ENCODE measurements around the gene WRAP73.
A peak's percentile ranks its signal among the peaks of the same experiment; 100 is the strongest.

The WRAP73 gene

DNA sequence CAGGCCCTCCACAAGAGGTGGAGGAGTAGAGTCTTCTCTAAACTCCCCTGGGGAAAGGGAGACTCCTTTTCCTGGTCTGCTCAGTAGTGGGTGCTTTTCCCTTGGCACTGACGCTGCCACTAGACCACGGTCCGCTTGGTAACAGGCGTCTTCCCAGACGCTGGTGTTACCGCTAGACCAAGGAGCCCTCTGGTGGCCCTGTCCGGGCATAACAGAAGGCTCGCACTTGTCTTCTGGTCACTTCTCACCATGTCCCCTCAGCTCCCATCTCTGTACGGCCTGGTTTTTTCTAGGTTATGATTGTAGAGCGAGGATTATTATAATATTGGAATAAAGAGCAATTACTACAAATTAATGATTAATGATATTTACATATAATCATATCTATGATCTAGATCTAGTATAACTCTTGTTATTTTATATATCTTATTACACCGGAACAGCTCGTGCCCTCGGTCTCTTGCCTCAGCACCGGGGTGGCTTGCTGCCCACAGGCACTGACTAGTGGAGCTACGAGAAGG, 28.7 kb downstream of the WRAP73 start:
- TF ChIP-seq, protein P1, sequence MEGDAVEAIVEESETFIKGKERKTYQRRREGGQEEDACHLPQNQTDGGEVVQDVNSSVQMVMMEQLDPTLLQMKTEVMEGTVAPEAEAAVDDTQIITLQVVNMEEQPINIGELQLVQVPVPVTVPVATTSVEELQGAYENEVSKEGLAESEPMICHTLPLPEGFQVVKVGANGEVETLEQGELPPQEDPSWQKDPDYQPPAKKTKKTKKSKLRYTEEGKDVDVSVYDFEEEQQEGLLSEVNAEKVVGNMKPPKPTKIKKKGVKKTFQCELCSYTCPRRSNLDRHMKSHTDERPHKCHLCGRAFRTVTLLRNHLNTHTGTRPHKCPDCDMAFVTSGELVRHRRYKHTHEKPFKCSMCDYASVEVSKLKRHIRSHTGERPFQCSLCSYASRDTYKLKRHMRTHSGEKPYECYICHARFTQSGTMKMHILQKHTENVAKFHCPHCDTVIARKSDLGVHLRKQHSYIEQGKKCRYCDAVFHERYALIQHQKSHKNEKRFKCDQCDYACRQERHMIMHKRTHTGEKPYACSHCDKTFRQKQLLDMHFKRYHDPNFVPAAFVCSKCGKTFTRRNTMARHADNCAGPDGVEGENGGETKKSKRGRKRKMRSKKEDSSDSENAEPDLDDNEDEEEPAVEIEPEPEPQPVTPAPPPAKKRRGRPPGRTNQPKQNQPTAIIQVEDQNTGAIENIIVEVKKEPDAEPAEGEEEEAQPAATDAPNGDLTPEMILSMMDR (IDR thresholded peaks at IDR 0.05), result peak; percentile 56

DNA sequence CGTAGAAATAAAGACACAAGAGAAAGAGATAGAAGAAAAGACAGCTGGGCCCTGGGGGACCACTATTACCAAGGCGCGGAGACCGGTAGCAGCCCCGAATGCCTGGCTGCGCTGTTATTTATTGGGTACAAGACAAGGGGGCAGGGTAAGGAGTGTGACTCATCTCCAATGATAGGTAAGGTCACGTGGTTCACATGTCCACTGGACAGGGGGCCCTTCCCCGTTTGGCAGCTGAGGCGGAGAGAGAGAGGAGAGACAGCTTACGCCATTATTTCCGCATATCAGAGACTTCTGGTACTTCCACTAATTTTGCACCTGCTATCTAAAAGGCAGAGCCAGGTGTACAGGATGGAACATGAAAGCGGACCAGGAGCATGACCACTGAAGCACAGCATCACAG, 29.2 kb downstream of the WRAP73 start:
- TF ChIP-seq, protein P1 (IDR thresholded peaks at IDR 0.05), result no peak

GRCh38 chr1:3618881-3619671, 30.8 kb downstream of the WRAP73 start:
- TF ChIP-seq, protein P1 (IDR thresholded peaks at IDR 0.05), result peak; percentile 90

- TF ChIP-seq, protein P1 (IDR thresholded peaks at IDR 0.05), result no peak
Measured at GRCh38 chr1:3618531-3618880, 31.4 kb downstream of the WRAP73 start.

DNA sequence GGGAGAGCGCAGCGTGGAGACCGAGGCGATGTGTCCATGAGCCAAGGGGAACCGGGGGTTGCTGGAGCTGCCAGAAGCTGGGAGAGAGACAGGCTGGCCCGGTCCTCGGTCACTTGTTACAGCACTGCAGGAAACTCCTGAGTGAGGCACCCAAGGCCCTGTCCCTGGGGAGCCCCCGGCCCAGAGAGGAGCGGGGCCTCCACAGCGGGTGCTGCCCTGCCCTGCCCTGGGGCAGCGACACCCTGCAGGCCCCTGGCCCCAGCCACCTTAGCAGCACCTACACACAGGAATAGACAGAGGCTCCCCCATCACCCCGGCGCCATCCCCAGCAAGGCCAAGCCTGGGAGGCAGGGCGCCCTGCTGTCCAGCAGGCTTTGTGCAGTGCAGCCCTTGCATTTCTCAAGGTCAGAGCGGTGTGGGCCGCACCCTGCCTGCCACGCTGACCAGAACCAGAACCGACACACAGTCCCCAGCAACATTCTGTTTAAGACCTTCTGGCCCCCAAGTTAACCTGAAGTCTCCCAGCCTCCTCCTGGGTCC, 32.0 kb downstream of the WRAP73 start:
- TF ChIP-seq, protein P1 (IDR thresholded peaks at IDR 0.05), result no peak

GRCh38 chr1:3616861-3617260, 33.0 kb downstream of the WRAP73 start:
- TF ChIP-seq, protein P1 (IDR thresholded peaks at IDR 0.05), result no peak

DNA sequence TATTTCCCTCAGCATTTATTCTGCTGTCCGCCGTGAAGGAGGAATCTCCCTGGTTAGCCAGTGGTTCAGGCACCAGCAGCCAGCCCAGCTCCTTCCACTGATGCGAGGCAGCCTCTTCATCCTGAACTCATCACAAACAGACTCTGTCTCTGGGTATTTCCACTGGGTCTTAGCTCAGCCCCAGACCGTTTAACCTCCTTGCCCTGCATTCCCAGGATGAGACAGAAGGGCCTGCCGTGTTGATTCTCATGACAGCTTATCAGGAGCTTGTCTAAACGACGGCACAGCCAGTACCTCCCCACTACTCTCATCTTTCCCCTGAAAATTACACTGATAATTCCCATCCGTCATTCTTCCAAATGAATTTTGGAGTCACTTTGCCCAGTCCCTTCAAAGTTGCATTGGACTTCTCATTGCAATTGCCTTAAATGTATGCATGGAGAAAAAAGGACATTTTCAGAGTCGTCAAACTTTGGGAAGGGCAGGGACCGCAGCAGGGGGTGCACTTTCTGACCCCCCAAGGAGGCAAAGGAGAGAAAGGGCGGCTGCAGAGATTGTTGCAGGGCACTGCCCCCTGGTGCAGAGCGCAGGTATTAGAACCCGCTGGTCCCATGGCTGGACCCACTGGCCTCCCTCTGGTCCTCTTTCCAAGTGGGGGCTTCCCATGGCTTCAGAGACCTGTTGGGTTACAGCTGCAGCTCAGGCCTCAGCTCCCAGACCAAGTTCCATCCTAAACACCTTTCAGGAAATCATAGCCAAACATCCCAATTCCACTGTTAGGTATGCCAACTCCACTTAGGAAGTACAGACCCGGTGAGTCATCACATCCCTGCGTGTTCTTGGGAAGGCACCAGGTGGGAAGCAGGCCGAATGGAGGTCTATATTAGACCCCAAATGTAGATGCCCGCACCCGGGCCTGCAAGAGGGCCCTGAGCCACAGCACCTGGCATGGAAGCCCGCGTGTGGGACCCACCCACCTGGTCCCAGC, 34.9 kb downstream of the WRAP73 start:
- TF ChIP-seq, protein P1 (IDR thresholded peaks at IDR 0.05), result peak; percentile 82
